ENCODE measurements around the gene ALX4.
A peak's percentile ranks its signal among the peaks of the same experiment; 100 is the strongest.

ALX4 gene

DNA sequence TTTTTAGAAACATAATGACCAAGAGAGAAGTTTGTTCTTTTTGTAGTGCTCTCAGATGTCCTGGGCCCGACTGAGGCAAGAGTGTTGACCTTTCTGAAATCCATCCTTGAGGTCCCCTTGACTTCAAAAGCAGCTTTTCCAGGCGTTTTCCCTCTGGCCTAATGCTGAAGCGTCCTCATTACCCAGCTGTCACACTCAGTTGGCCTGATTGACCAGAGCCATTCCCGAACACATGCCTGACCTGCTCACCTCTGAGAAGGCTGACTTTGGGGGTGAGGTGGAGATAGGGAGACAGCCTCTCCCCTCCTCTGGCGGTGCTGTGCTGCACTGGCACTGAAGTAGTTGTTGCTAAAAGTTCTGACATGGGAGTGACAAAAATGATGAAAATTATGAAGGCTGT, 66.9 kb downstream of the ALX4 start:
- DNase-seq: no peak

DNA sequence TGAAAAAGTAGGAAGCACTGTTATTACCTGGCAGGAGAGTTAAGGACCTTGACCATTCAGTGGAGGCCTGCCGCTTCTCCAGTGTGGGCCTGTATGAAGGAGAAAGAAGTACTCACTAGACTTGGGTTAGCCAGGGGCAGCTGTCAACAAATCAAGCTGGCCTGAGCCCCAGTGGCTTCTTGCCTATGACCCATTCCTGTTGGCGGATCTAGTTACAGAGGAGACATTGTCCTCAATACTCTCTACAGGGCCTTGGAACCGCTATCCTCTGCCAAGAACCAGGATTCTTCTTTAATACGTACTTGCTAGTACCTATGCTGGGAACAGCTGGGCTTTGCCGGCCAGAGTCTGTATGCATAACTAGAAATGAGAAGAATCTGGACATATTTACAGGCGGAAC, 68.1 kb downstream of the ALX4 start:
- no peak for DNase-seq

DNA sequence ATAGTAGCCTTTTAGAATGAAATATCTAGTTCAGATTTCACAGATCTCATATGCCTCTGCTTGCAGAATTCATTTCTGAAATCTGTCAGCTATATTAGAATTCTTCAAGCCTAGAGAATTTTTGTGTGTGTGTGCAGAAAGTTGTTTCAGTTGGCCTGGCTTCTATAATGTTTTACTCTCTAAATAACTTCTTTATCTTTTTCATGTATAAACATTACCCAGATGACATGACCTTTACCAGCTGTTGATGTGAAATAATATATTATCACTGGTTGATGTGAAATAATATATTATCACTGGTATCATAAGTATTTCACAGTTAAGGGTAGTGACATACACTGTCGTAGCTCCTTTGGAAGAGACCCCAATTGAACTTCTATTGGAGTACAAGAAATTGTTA, 72.8 kb downstream of the ALX4 start:
- no peak for DNase-seq

DNA sequence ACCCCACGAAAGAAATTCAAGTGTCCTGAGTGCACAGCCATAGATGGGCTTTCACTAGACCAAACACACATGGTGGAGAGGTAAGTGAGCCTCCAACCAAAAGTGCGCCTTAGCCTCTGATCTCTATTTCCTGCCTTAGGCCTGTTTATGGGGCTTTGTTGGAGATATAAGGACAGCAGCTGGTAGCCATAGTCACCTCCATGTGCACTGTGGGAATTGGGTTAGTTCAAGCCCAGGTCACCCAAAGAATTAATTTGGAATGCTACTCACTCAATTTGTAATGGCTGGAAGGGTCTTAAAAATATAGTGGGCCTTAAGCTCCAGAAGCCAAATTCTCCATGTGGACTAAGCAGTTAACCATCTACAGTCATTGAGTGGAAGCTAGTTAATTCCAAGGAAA, 73.6 kb downstream of the ALX4 start:
- DNase-seq: no peak

DNA sequence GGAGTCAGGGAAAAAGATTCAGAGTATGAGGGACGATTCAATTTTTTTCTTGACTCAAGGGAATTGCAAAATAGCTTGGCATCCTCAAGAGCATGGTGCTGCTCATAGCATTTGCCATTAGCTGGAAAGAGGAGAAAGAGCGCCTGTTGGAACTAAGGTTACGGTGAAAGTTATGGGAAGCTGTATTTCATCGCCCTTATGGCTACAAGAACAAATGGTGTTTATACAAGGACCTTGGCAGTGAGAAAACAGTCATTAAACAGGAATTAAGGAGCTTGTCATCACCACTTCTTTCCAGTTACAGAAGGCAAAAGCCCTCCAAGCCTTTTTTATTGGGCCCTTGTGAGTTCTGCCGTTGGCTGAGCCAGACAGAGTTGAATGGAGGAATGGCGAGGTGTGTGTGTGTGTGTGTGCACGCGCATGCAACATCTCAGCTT, 74.2 kb downstream of the ALX4 start:
- peak in 1 of 2 experiments; percentile 8 for DNase-seq

DNA sequence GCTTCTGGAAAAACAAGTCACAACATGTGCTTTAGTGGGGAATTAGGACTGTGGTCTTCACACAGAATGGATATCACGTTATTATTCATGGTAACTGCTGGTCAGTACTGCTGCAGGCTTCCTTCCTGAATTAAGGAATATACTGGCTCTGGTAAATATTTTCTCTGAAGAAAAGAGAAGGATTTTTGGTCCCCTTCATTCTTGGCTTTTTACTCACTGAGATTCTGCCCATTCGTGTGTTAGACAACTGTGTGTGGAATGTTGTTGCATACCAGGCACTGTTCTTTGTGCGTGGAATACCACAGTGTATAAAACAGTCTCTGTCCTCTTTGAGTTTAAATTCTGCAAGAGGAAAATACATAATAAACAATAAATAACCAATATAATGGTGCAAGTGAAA, 80.3 kb downstream of the ALX4 start:
- no peak for DNase-seq

DNA sequence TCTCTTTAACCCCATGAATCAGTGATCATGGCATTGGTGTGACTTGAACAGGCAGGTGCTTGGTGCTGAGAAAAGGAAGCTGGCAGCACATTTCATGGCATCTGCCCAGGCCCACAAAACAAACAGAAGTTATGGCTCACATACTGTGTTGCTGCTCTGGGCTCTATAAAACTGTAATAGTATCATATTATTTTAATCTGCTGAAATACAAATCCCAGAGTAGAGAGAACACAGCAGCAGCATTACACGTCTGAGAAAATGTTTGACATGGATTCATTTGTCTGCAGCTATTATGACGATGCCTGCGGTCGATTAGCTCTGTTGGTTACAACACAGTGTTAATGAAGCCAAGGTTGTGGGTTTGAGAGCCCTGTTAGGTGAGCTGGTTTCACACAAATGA, 80.8 kb downstream of the ALX4 start:
- DNase-seq: no peak

DNA sequence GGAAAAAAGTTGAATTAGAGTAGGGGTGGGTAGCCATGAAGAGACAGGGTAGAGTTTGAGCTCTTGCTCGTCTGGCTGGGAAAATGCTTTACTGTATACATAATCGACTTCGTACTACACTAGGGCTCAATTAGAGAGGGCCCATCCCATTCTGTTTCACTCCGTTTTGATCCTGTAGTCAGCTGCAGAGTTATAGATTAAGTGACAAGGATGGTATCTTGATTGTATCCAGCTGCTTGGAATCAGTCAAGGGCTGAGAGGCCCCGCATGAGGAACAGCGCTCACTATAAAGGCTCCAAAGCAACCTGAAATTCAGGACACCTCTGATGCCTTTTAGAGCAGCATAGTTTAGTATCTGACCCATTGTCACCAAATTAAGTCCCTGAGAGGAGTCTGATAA, 81.6 kb downstream of the ALX4 start:
- no peak for DNase-seq

DNA sequence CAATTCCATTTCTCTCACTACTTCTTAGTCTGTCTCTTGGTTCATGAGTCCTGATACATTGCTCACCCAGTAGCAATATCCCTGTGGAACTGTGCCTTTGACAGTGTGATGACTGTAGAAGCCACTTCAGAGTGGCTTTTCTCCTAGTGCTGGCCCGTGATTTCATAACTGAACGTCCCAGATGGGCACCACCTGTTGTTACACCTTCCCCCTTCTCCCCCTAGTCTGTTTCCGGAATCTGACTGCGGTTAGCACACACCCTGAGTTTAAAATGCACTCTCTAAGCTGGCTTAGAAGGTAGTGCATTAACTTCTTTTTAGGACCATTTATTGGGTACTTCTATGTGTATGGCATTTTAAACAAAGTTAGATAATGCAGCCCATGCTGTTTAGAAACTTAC, 83.0 kb downstream of the ALX4 start:
- DNase-seq: peak in 1 of 2 experiments; percentile 38

DNA sequence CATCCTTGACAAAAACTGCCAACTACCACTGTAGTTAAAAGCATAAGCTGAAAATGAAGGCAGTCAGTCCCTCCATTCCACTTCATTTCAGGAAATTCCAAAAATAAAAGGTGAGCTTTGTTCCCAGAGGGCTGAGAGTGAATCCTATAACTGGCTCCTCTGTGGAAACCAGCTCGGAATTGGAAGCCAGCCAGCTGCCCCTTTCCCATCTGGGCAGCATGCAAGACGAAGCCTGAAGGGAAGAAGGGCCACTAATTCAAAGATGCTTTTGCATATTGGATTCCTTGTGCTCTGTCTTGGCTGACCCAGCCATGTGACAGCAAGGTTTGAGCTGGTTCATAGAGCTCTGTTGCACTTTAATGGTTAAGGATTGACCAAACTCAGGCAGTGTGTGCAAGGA, 83.4 kb downstream of the ALX4 start:
- peak; percentile 42 to 67 for DNase-seq

DNA sequence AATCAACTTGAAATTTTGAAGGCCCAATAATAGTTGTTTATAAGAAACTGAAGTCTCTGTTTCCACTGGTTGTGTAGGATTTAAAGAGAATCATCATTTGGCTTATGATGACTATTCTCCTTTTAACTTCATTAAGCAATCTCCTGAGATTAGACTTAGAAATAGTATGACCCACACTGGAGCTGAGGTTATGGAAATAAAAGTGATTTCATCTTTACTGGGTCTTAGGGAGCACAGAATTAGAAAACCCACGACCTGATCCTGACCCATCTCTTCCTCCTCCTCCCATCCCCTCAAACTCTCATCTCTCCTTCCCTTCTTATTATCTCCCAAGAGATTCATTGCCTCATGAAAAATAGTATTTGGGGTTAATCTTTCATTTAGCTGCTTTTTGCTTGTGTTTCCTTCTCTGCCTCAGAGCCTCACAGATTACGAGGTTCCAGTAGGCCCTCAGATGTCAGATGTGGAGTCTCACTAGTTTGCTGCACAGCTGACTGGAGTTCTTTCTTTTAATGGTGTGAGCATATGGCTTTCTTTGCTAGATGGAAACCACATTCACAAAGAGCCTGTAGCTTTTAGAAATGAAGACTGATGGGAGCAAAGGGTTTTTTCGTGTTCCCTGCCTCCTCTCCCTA, 85.0 kb downstream of the ALX4 start:
- no peak for DNase-seq

DNA sequence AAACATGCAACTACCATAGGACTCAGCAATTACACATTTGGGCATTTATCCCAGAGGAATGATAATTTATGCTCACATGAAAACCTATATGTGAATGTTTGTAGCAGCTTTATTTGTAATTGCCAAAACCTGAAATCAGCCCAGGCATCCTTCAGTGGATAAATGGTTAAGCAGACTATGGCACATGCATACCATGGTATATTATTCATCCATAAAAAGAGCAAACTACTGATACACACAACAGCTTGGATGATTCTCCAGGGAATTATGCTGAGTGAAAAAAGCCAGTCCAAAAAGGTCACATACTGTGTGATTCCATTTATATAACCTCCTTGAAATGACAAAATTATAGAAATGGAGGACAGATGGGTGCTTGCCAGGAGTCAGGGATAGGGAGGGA, 86.7 kb downstream of the ALX4 start:
- no peak for DNase-seq

DNA sequence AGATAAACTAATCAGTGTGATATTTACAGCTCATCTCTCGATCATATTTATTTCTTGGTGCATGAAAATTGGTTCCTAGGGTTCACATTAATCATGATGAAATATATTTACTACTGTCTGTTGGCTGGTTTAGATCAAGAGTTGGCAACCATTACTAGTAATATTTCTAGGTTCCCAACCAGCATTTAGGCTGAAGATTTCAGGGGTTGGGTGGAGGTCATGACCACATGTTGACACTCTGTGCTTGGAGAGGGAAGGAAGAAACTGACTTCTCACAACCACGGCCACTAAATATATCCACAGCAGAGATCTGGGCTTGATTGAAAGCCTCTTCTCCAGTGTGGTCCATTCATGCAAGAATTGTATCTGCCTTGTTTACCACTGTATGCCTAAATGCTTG, 87.9 kb downstream of the ALX4 start:
- no peak for DNase-seq

DNA sequence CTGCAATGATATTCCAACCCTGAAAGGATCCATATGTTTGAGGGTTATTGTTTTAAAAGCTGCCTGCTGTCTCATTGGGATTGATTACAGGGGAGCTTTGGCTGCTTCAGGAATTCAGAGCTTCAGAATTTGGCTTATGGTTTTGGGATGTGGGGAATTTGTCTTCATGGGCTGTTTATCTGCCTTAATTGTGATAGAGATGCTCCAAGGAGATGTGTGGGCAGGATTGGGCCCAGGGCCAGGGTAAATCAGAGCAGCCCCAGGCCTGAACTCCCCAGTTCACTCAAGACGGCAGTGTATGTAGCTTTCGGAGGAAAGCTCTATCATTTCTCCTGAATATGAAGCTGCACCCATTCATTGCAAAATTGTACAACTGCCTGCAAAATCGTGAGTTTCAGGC, 88.5 kb downstream of the ALX4 start:
- no peak for DNase-seq

DNA sequence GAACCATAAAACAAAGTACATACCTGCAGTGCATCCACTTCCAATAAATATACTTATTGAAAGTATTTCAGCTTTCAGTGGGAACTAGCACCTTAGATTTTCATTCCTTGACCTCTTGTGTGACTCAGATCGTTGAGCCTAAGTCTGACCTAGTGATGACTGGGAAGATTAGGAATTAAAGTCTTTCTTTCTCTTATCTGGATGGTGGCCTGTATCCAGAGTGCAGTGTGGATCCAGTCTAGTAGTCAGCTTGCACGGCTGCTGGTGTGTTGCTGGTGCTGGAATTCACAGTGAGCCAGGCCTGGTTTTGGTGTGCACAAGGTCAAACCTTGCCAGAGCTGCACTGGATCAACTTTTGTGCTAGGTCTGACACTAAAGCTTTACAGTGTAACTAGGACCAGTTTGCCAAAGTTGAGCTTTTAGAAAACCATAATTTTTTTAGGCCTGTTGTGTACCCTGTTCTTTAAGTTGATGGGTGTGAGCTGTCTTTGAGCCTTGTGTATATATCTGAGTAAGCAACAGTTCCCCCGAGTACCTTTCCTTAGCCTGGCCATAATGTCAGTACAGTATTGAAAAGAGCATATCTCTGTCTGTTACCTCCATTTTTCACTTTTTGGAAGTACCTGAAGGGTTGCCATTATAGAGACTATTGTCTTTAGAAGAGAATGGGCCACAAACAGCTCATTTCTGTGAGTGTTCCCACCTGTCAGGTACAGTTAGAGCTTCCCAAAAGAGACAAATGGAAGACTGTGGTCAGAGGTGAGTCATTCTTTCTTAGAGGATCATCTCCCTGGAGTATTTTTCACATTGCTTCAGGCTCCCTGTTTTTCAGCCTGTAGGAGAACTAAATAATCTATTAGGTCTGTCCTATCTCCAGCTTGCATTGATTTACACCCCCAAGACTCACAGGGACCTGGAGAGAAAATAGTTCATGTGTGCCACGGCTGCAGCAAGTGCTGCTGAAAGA, 89.8 kb downstream of the ALX4 start:
- no peak for DNase-seq

DNA sequence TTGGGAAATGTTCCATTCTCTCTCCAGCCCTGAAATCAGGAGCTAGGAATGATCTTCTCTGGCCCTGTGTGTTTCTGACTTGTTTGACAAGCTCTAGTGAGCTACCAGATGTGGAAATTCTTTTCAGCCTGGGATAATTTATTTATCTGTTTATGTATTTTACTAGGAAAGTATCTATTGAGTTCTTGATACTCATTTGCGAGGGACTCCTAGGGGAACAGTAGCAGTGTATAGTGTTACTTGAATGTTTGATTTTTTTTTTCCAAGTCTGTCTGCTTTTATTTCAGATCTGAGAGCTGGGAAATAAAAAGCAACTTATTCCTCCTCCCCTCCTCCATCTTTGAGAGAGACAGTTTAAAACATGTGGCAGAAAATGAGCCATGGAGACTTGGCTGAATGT, 92.5 kb downstream of the ALX4 start:
- no peak for DNase-seq

DNA sequence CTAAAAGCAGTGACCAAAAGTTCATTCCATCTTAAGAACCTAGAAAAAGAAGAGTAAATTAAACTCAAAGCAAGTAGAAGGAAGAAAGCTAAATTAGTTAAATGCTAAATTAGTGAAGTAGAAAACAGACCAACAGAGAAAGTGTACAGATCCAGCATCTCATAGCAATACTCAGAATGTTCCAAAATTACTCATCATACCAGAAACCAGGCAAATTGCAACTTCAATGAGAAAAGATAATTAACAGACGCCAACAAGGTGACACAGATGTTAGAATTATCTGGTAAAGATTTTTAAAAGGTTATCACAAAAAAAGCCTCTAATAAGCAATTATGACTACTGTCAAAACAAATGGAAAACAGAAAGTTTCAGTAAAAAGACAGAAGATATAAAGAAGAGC, 96.8 kb downstream of the ALX4 start:
- no peak for DNase-seq

DNA sequence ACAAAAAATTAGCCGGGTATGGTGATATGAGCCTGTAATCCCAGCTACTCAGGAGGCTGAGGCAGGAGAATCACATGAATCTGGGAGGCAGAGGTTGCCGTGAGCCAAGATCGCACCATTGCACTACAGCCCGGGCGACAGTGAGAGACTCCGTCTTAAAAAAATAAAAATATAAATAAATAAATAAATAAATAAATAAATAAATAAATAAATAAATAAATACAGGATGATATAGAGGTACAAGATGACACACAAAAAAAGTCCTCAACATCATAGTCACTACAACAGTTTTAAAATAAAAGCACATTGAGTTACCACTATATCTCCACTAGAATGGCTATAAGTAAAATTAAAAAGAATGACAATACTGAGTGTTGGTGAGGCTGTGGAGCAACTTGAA, 97.8 kb downstream of the ALX4 start:
- no peak for DNase-seq
